K562 (cell line): ENCODE measurements around the gene GAS2L2. TPM values are rescaled to one million over a fixed set of nuclear protein-coding genes. Genes with fewer than 3 reads are reported as not detected.
A peak's percentile ranks its signal among the peaks of the same experiment; 100 is the strongest.

Experiments
- ATAC-seq: fragments of 200-7000 bp; cut with Tn5 transposase; 3 replicates; pipeline ENCODE4 v1.9.1; 2020; ENCODE audit warnings: moderate library complexity
- BruUV-seq: library from RNA; stranded (reverse); fragments of 400-500 nt; replicated peaks from 2 replicates; lab custom pipeline; 2021; lab: Mats Ljungman, UMichigan
- CTCF ChIA-PET: fragments of 300-600 bp; formaldehyde crosslinking; extraction: SDS; loops from one replicate; lab custom pipeline; 2021; ENCODE audit warnings: low intra/inter-chr PET ratio; lab: Yijun Ruan, JAX
- POLR2A ChIA-PET: fragments of 300-600, 350-650 bp; sonication (Branson Sonifier 250); formaldehyde crosslinking; extraction: SDS; loops from one replicate; lab custom pipeline; 2021; ENCODE audit warnings: antibody characterized with exemption, inconsistent platforms; lab: Yijun Ruan, JAX
- DNase-seq, 4 experiments: peaks; one replicate each; pipeline versions ENCODE4 v3.0.0 to v3.0.0-alpha.2; 2011 to 2018; ENCODE audit warnings: low spot score in 3 of 4, mixed read lengths in 3 of 4; ENCODE audit errors: extremely low read depth in 1 of 4
- FAIRE-seq: peaks from 2 replicates; lab custom pipeline; 2011; peaks lifted over from hg19 to GRCh38; lab: Jason Lieb, UNC
- H2AFZ ChIP-seq: 2 replicates; pipeline ENCODE4 v1.6.0; 2011; ENCODE audit warnings: low read depth, low read length, control low read depth, inconsistent platforms
- H3K27ac ChIP-seq: fragments of 200-600 bp; 3 replicates; pipeline ENCODE4 v1.8.0; 2011; ENCODE audit warnings: low read depth, mild to moderate bottlenecking, control low read depth, inconsistent platforms, low read length, moderate library complexity, mixed read lengths; ENCODE audit errors: extremely low read depth
- H3K27me3 ChIP-seq, 2 experiments: fragments of 300-600 bp in 1 of 2; 2 replicates in 1 of 2; 3 replicates in 1 of 2; pipeline versions ENCODE4 v1.6.0 to v1.8.0; 2011; ENCODE audit warnings: inconsistent platforms in 2 of 2, low read length in 2 of 2, mild to moderate bottlenecking in 1 of 2, mixed read lengths in 1 of 2, moderate library complexity in 1 of 2; ENCODE audit not compliant: control insufficient read depth in 2 of 2, insufficient read depth in 2 of 2
- H3K36me3 ChIP-seq: fragments of 300-600 bp; 3 replicates; pipeline ENCODE4 v1.8.0; 2011; ENCODE audit warnings: mild to moderate bottlenecking, low read length, inconsistent platforms; ENCODE audit not compliant: control insufficient read depth, insufficient read depth
- H3K4me1 ChIP-seq, 2 experiments: fragments of 200-600 bp in 1 of 2; replicated peaks in 1 of 2; 2 replicates in 1 of 2; 3 replicates in 1 of 2; pipeline versions ENCODE4 v1.5.1 to v1.8.0; 2011; ENCODE audit warnings: inconsistent platforms in 2 of 2, low read length in 2 of 2, mild to moderate bottlenecking in 1 of 2, mixed read lengths in 1 of 2, moderate library complexity in 1 of 2; ENCODE audit not compliant: control insufficient read depth in 2 of 2, insufficient read depth in 2 of 2
- H3K4me2 ChIP-seq: 2 replicates; pipeline ENCODE4 v1.6.1; 2011; ENCODE audit warnings: low read length, control low read depth, inconsistent platforms, mixed read lengths; ENCODE audit not compliant: insufficient read depth
- H3K4me3 ChIP-seq: fragments of 200-600 bp; sonication (generic), shearing (Covaris generic); 2 replicates; pipeline ENCODE4 v1.5.1; 2016; ENCODE audit warnings: control low read depth, inconsistent platforms
- H3K79me2 ChIP-seq: fragments of 200-600 bp; 3 replicates; pipeline ENCODE4 v1.8.0; 2011; ENCODE audit warnings: low read length, inconsistent platforms; ENCODE audit not compliant: control insufficient read depth, insufficient read depth
- H3K9ac ChIP-seq, 2 experiments: 2 replicates each; pipeline versions ENCODE4 v1.6.0 to v1.6.1; 2011; ENCODE audit warnings: low read depth in 2 of 2, low read length in 2 of 2, control low read depth in 1 of 2, inconsistent platforms in 1 of 2, mild to moderate bottlenecking in 1 of 2, mixed read lengths in 1 of 2; ENCODE audit not compliant: insufficient read depth in 1 of 2
- H3K9me1 ChIP-seq: one replicate; pipeline ENCODE4 v1.6.0; 2011; ENCODE audit warnings: inconsistent platforms, mild to moderate bottlenecking, low read length, moderate library complexity; ENCODE audit not compliant: control insufficient read depth, insufficient read depth
- H3K9me3 ChIP-seq: replicated peaks from 2 replicates; pipeline ENCODE4 v1.5.1; 2011; ENCODE audit warnings: low read depth, low read length, inconsistent platforms; ENCODE audit not compliant: control insufficient read depth, insufficient read depth
- H4K20me1 ChIP-seq: replicated peaks from 2 replicates; pipeline ENCODE4 v1.6.1; 2011; ENCODE audit warnings: low read length, inconsistent platforms, mixed read lengths; ENCODE audit not compliant: control insufficient read depth, insufficient read depth
- ATF3 ChIP-seq, 2 experiments: fragments of 450-650 bp in 1 of 2; sonication (generic) in 1 of 2; formaldehyde crosslinking in 1 of 2; IDR thresholded peaks in 1 of 2; conservative IDR thresholded peaks in 1 of 2; 2 replicates each; pipeline versions ENCODE4 v1.6.1 to v1.8.1; 2016 to 2023; ENCODE audit warnings: mild to moderate bottlenecking in 2 of 2, moderate library complexity in 2 of 2, inconsistent platforms in 1 of 2, missing genetic modification reagents in 1 of 2
- BACH1 ChIP-seq: fragments of 200-800 bp; sonication (Bioruptor generic); IDR thresholded peaks from 2 replicates; pipeline ENCODE4 v1.6.1; 2016; ENCODE audit warnings: missing genetic modification characterization, missing compliant biosample characterization
- CEBPB ChIP-seq: fragments of 450-650 bp; IDR thresholded peaks from 2 replicates; pipeline ENCODE4 v1.6.1; 2016; ENCODE audit warnings: missing genetic modification characterization, missing compliant biosample characterization
- CEBPG ChIP-seq, 3 experiments: fragments of 200-800 bp in 1 of 3; sonication (Bioruptor generic) in 1 of 3; sonication (generic) in 1 of 3; formaldehyde crosslinking in 1 of 3; IDR thresholded peaks in 2 of 3; conservative IDR thresholded peaks in 1 of 3; 2 replicates each; pipeline versions ENCODE4 v1.6.1 to v1.8.0; 2016 to 2022; ENCODE audit warnings: missing compliant biosample characterization in 2 of 3, missing genetic modification characterization in 2 of 3, mild to moderate bottlenecking in 1 of 3, missing genetic modification reagents in 1 of 3
- WGBS: fragments of 100-300 bp; shearing (Covaris generic); methylation state at CpG from one replicate; pipeline ENCODE4 v1.1.6; 2016; ENCODE audit warnings: low coverage, mixed read lengths; ENCODE audit not compliant: insufficient coverage; ENCODE audit errors: missing lambda C conversion rate; 5-methylcytosine and 5-hydroxymethylcytosine counted together
- in situ Hi-C: fragments of 300-500 bp; cut with MboI; formaldehyde crosslinking; loops from 4 replicates; pipeline ENCODE4 v1.15.0; 2018; ENCODE audit warnings: inconsistent platforms, mixed read lengths
- intact Hi-C: fragments of 100-400 bp; cut with micrococcal nuclease; formaldehyde crosslinking; loops from 2 replicates; pipeline ENCODE4 v1.14.2; 2022
- polyA plus RNA-seq, 8 experiments: library from polyadenylated mRNA; depleted of rRNA in 4 of 8; stranded (reverse) in 5 of 8; unstranded in 3 of 8; fragments of >200 nt; fragmentation: Nextera tagmentation in 2 of 8; fragmentation: Illumina TruSeq in 1 of 8; extraction: Ambion mirVana in 2 of 8; extraction: Trizol in 1 of 8; gene quantifications; 2 replicates each; pipeline versions ENCODE4 v1.2.1 to v1.2.3, GENCODE V29; 2011 to 2014; ENCODE audit warnings: inconsistent platforms in 1 of 8, missing spikeins in 1 of 8
- total RNA-seq, 7 experiments: library from RNA; depleted of rRNA in 6 of 7; stranded (reverse); fragments of >200 nt in 6 of 7; fragmentation: Illumina TruSeq in 2 of 7; extraction: Trizol in 2 of 7; gene quantifications; 2 replicates each; pipeline versions ENCODE4 v1.2.1 to v1.2.3, GENCODE V29; 2011 to 2021; ENCODE audit warnings: low replicate concordance in 1 of 7

Gene GAS2L2
- total and polyA plus RNA-seq, 9 of the 15 experiments (the other 6 are each of a cell fraction or from before 2014, with no cell fraction given): not detected

GRCh38 chr17:35729405-35729833 is 23.6 kb downstream of the GAS2L2 start:
- Histone ChIP-seq H3K4me1 (peaks cover 3 to 12% of the 10 kb centered on the region in 2 experiments; a peak in 3 of 5 replicates), H4K20me1 (no peaks in the 10 kb centered on the region; the same call in none of the 2 replicates), H3K9ac (no peak overlapping the region), H3K4me3 (no peak overlapping the region), H2AFZ (no peak overlapping the region), H3K27me3 (peaks cover 7 to 24% of the 10 kb centered on the region in 2 experiments; a peak in 3 of 5 replicates), H3K79me2 (no peaks in the 10 kb centered on the region)
- no TSS peak for BruUV-seq
- FAIRE-seq: no peak
- intact Hi-C loops: no loop called here
- WGBS: 56% methylated on average over 4 of the region's 4 CpGs
- no peak for DNase-seq
- TF ChIP-seq BACH1: no peak
- TF ChIP-seq CEBPG (CRISPR knock-in tag; IDR thresholded peaks at IDR 0.05): no peak
- 0 out of 4 replicates have a peak, but pooled peaks of 1 of the 2 experiments have one; percentile 14 for TF ChIP-seq CEBPG (tag; conservative IDR thresholded peaks at IDR 0.05 in 1 of 2, IDR thresholded peaks at IDR 0.05 in 1 of 2)
- TF ChIP-seq ATF3 (IDR thresholded peaks at IDR 0.05): peak; percentile 52
- no peak for TF ChIP-seq ATF3 (CRISPR knock-in tag; conservative IDR thresholded peaks at IDR 0.05)
- peak; percentile 46 for TF ChIP-seq CEBPB (tag)
- TF ChIP-seq, all 486 proteins: peak for 3
- ATAC-seq: no peak
- POLR2A ChIA-PET: interaction anchor here (1.0 kb wide), 1 partner anchor 14 kb away, joined by 3 read pairs; no protein-coding TSS in a partner anchor
- Histone ChIP-seq H3K9me3 (no peaks in the 10 kb centered on the region), H3K36me3 (peaks cover 30% of the 10 kb centered on the region), H3K4me2 (no peak overlapping the region), H3K27ac (no peak overlapping the region), H3K9me1 (no peaks in the 10 kb centered on the region)
- in situ Hi-C loops: loop anchor here (25.0 kb wide), 1 partner anchor 1292 kb away; no protein-coding TSS in a partner anchor
- CTCF ChIA-PET: no interaction called here
